G401.6 (cell line): Measurements from ENCODE around the gene GMDS.
"Not testable (repeated sequence)": the region's sequence is repeated elsewhere in the genome, so short reads cannot be mapped to it uniquely, and the experiment has no call there.

Experiments used
- FAIRE-seq: peaks from 2 replicates; lab custom pipeline; 2012; peaks lifted over from hg19 to GRCh38; lab: Jason Lieb, UNC

GMDS gene

DNA sequence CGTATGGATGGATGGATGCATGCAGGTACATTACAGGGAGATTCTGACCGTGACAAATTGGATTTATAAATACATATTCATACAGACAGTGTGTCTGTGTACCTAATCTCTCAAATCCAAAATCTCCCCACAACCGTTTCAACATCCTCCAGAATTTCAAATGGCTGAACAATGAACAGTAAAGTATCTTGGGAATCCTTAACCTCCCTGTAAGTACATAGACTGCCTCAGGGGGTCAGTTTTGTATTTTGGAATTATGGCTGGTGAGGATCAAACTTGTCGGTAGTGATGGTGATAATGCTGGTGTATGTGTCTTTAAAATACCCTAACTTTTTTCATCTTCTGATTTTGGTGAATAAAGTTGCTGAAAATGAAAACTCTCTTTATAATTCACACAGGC is 389.5 kb downstream of the GMDS start:
- FAIRE-seq = no peak

DNA sequence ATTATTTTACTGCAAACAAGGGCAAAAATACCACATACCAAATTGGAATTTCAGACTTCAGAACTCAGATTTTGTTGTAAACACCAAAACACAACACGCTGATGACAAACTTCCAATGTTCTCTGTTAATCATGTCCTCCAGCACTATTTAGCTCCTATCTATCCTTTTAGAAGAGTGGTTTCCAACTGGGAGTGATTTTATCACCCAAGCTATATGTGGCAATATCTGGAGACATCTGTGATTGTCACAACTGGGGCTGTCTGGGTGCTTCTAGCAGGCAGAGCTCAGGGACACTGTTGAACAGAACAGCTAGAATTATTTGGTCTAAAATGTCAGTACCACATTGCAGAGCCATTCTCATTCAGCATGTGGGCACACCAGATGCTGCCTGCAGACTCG is 391.1 kb downstream of the GMDS start:
- FAIRE-seq = no peak

GRCh38 chr6:1853761-1854160 is 391.6 kb downstream of the GMDS start:
- FAIRE-seq = no peak

DNA sequence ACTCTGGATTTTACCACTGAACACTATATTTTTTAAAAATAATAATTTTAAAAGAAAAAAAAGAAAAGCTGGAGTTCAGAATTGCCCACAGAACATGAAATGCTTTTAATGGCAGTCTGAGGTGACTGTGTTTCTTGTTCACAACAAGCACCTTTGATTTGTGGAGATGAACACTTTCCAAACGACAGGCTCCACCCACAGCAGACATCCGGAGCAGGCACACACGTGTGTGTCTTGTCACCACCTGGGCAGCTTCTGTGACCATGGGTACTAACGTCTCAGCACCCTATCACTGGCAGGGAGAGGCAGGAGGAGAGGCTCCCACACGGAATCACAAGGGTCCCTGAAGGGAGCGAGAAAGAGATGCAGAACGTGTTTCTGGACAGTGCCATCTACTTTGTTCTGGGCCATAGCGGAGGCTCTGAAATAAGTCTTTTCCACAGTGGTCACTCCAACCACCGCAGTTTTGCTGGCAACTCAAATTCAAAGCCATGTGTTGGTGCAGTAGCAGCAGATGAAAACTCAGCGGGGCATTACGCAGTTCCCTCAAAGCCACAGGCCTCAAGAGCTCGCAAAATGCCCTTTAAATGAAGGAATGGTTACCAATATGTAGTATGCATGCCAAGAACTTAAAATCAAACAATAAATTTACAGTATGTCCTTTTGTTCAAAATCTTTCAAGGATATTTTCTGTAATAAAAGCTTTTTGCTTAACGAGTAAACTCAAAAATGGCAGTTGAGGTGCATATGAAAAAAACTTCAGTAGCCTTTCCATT is 393.5 kb downstream of the GMDS start:
- no peak for FAIRE-seq

GRCh38 chr6:1850840-1851157 is 394.6 kb downstream of the GMDS start:
- FAIRE-seq = no peak

- FAIRE-seq = no peak
These were observed 395.1 kb downstream of the GMDS start for GRCh38 chr6:1850121-1850839.

DNA sequence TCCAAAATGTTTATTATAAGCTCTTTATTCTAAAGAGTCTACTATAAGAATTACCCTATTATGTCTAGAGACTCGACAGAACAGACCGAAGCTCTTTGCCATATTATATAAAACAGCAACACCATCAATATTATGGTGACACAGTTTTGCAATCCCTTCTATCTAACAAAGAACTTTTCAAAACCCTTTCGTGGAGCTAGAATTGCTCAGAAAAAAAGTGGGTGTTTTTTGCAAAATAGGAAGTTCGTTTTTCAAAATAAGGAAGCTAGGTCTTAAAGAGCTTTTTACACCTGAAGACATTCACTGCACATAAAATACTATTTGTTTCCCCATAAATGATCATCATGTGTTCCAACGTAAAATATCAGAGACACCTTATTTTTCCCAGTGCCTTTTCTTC is 395.7 kb downstream of the GMDS start:
- FAIRE-seq = no peak

DNA sequence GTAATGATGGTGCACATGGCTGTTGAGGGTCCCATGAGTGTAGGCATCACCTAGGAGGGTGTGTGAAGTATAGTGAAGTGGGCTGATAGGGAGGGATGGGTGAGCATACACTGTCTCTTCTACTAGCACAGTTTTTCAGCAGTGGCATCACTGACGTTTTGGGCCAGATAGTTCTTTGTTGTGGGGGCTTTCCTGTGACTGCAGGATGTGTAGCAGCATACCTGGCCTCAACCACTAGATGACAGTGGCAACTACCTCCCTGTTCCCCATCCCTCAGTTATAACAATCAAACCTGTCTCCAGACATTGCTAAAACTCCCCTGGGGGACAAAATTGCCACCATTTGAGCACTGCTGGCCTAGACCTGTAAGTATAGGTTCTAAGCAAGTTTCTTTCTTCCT is 396.7 kb downstream of the GMDS start:
- FAIRE-seq = no peak

DNA sequence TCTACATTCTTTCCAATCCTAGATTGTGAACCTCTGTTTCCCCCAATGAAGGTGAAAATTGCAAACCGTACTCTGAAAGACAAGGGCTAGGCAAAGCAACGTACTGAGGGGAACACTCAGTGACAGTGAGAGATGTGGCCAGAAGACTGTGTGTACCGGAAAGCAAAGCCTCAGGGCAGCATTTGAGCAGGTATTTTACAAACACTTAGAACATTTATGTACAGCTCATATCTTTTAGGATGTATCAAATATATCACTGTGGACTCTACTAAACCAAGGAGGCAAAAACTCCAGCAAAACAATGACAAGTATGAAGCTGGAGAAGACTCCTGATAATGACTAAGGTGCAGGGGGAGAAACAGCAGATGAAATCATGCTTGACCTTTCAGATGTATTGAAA is 398.8 kb downstream of the GMDS start:
- FAIRE-seq = no peak

- FAIRE-seq = not testable (repeated sequence)
These were observed 399.9 kb downstream of the GMDS start for GRCh38 chr6:1845543-1845942.

DNA sequence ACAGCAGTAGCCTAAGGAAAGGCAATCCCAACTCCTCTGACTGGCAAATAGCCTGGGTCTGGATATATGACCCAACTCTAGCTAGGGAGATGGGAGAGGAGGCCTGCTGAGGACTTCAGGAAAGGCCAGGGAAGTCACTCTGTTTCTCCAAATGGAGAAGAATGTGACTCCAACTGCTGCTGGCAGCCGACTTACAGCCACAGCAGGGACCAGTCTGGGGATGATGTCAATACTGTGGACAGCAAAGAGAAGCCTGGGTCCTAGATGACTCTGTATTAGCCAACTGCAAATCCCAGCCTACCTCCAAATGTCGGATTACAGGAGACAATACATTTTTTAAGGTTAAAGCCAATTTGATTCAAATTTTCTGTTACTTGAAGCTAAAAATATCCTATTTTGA is 403.1 kb downstream of the GMDS start:
- no peak for FAIRE-seq

GRCh38 chr6:1841136-1841535 is 404.3 kb downstream of the GMDS start:
- FAIRE-seq = no peak

DNA sequence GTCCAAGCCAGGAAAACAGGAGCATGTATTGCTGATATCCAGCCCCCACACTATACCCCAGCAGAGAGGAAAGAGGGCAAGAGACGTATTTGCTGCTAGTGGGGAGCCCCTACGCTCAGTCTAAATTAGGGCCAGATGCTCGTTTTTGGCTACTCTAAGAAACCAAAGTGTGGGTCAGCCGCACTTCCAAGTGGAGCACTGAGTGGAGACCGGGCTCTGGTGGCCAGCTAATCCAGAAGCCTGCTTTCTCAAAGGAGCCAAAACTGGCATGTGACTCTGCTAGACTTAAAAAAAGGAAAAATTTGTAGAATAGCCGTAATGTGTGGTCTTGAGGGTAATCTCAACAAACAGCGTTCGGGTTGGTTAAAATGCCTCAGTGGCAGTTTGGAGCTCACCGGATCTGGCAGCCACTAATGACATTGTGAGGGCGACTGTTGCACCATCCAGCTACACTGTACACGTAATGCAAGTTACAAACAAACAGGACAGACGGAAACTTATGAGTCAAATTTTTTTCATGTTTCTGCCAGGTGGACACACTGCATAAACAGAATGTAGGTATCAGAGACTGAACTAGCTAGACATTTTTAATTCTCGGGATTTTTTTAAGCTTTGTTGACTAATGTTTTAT is 404.8 kb downstream of the GMDS start:
- FAIRE-seq = no peak

GRCh38 chr6:1839361-1839760 is 406.0 kb downstream of the GMDS start:
- no peak for FAIRE-seq

GRCh38 chr6:1838604-1839213 is 406.7 kb downstream of the GMDS start:
- no peak for FAIRE-seq

DNA sequence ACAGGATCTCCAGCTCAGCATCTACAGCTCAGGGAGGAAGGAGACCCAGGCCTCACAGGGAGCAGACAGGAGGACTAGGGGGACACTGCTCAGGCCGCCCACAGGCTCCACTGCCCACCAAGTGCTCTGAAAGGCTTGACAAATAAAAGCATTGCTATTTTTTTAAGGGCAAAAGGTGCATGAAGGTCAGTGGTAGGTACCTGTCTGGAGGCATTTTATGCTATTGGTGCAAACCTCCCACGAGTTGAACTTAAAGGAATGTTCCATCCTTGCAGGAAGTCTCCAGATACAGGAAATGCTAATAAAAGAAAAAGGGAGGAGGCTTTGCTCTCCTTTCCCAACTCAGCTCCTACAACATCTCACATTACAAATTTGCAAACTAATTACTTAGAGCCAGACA is 407.6 kb downstream of the GMDS start:
- no peak for FAIRE-seq

GRCh38 chr6:1836690-1837089 is 408.7 kb downstream of the GMDS start:
- no peak for FAIRE-seq

DNA sequence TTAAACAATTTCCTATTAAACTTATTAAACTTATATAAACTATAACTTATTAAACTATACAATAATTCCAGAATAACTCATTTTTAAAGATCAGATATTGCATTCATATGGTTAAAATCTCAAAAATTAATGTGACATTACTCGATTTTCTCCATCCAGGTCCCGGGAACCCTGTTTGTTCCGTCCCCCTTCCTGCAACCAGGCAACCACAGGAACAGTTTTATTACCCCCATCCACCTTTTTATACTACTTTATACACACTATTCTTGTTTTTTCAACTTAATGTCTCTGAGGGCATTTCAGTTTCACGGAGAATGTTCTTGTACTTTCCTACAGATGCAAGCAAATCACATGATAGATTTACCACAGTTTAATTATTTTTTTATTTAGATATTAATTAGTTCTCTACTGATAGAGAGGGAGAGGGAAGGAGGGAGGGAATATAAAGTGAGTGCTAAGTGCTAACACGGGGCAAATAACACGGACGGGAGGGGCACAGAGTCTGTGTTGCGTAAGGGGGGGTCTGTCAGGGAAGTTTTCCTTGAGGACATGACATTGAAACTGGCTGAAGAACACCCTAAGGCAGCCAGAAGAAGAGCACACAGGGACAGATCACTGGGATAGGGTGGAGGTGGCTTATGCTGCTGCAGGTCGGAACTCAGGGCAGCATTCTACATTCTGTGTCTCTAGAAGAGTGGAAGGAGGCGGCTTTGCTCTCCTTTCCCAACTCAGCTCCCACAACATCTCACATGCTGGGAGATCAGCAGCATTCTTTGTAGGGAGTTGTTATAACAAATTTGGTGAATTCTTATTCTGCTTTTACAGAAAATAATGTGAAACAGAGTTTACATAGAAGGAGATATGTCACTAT is 410.5 kb downstream of the GMDS start:
- no peak for FAIRE-seq

GRCh38 chr6:1834207-1834606 is 411.2 kb downstream of the GMDS start:
- FAIRE-seq = no peak

- FAIRE-seq = no peak
These were observed 412.3 kb downstream of the GMDS start for GRCh38 chr6:1832844-1833787.

- FAIRE-seq = no peak
These were observed 413.0 kb downstream of the GMDS start for GRCh38 chr6:1832358-1832757.
